Astrocyte (in vitro differentiated cells and primary cell): ENCODE results near the gene BATF. TPM values are rescaled to one million over a fixed set of nuclear protein-coding genes. Genes with fewer than 3 reads are reported as not detected.

Experiments used
- DNase-seq: peaks from one replicate; pipeline ENCODE4 v3.0.0-alpha.2; 2010; ENCODE audit warnings: low read depth
- FAIRE-seq: peaks from 2 replicates; lab custom pipeline; 2011; peaks lifted over from hg19 to GRCh38; lab: Jason Lieb, UNC
- H2AFZ ChIP-seq: 2 replicates; pipeline ENCODE4 v1.6.0; 2012; ENCODE audit warnings: low read depth, low read length, inconsistent platforms
- H3K27ac ChIP-seq: 2 replicates; pipeline ENCODE4 v1.5.1; 2011; ENCODE audit warnings: low read depth, low read length, inconsistent platforms
- H3K27me3 ChIP-seq: 2 replicates; pipeline ENCODE4 v1.6.0; 2011; ENCODE audit warnings: low read length, inconsistent platforms; ENCODE audit not compliant: insufficient read depth
- H3K36me3 ChIP-seq: 2 replicates; pipeline ENCODE4 v1.5.1; 2011; ENCODE audit warnings: low read length, inconsistent platforms; ENCODE audit not compliant: insufficient read depth
- H3K4me1 ChIP-seq: 2 replicates; pipeline ENCODE4 v1.5.1; 2011; ENCODE audit warnings: low read length, inconsistent platforms; ENCODE audit not compliant: insufficient read depth
- H3K4me2 ChIP-seq: 2 replicates; pipeline ENCODE4 v1.6.0; 2012; ENCODE audit warnings: low read length, inconsistent platforms
- H3K4me3 ChIP-seq: 2 replicates; pipeline ENCODE4 v1.5.1; 2011; ENCODE audit warnings: low read depth, mild to moderate bottlenecking, low read length, inconsistent platforms; ENCODE audit not compliant: insufficient read depth
- H3K79me2 ChIP-seq: 2 replicates; pipeline ENCODE4 v1.6.0; 2012; ENCODE audit warnings: mild to moderate bottlenecking, low read length, inconsistent platforms; ENCODE audit not compliant: insufficient read depth
- H3K9ac ChIP-seq: 2 replicates; pipeline ENCODE4 v1.6.0; 2012; ENCODE audit warnings: mild to moderate bottlenecking, low read length, inconsistent platforms
- H3K9me3 ChIP-seq: 2 replicates; pipeline ENCODE4 v1.5.1; 2012; ENCODE audit warnings: low read depth, mild to moderate bottlenecking, low read length, inconsistent platforms; ENCODE audit not compliant: insufficient read depth
- H4K20me1 ChIP-seq: 2 replicates; pipeline ENCODE4 v1.6.0; 2012; ENCODE audit warnings: low read length, inconsistent platforms; ENCODE audit not compliant: insufficient read depth
- H3K27ac Mint-ChIP-seq: one replicate; pipeline ENCODE4 v1.8.0; 2021; ENCODE audit warnings: mild to moderate bottlenecking, mixed read lengths; ENCODE audit not compliant: unreplicated experiment
- H3K27me3 Mint-ChIP-seq: one replicate; pipeline ENCODE4 v1.8.0; 2021; ENCODE audit warnings: low read depth, mixed read lengths; ENCODE audit not compliant: unreplicated experiment
- H3K36me3 Mint-ChIP-seq: one replicate; pipeline ENCODE4 v1.8.0; 2021; ENCODE audit warnings: low read depth, mixed read lengths; ENCODE audit not compliant: unreplicated experiment
- H3K4me1 Mint-ChIP-seq: one replicate; pipeline ENCODE4 v1.8.0; 2021; ENCODE audit warnings: low read depth, mixed read lengths; ENCODE audit not compliant: unreplicated experiment
- H3K4me3 Mint-ChIP-seq: one replicate; pipeline ENCODE4 v1.8.0; 2021; ENCODE audit warnings: mild to moderate bottlenecking, moderate library complexity, mixed read lengths; ENCODE audit not compliant: unreplicated experiment
- H3K9me3 Mint-ChIP-seq: one replicate; pipeline ENCODE4 v1.8.0; 2021; ENCODE audit warnings: mild to moderate bottlenecking, mixed read lengths; ENCODE audit not compliant: unreplicated experiment
- EZH2 ChIP-seq: IDR thresholded peaks from 2 replicates; pipeline ENCODE4 v1.6.1; 2012; ENCODE audit warnings: mild to moderate bottlenecking, low read length, inconsistent platforms; ENCODE audit not compliant: insufficient read depth
- total RNA-seq: library from RNA; stranded (reverse); gene quantifications from 2 replicates; pipeline ENCODE4 v1.2.1, GENCODE V29; 2021
- TF ChIP-seq, protein P1 (sequence below): IDR thresholded peaks from 2 replicates; pipeline ENCODE4 v1.5.1; 2011; ENCODE audit warnings: low read depth, mild to moderate bottlenecking, inconsistent platforms, low read length, moderate library complexity; ENCODE audit not compliant: insufficient read depth

BATF gene
- total RNA-seq, 1 donor from 2014 or later, result not detected

DNA sequence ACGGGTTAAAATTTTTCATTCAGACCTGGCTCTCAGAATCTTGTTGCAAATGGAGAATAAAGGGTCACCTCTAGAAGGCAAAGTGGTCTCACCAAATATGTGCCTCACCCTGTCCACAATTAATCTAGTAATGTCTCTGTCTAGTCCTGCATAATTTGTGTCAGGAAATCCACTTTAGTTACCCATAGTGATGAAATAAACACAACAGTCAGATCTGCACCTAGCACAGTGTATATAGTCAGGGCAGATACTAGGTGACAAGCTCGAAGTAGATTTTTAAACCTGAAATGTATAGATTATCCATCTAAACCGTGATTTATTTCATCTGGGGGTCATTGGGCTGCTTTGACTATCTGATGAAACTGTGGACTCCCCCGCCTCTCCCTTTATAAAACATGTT, 40.2 kb downstream of the BATF start:
- TF ChIP-seq, protein P1, sequence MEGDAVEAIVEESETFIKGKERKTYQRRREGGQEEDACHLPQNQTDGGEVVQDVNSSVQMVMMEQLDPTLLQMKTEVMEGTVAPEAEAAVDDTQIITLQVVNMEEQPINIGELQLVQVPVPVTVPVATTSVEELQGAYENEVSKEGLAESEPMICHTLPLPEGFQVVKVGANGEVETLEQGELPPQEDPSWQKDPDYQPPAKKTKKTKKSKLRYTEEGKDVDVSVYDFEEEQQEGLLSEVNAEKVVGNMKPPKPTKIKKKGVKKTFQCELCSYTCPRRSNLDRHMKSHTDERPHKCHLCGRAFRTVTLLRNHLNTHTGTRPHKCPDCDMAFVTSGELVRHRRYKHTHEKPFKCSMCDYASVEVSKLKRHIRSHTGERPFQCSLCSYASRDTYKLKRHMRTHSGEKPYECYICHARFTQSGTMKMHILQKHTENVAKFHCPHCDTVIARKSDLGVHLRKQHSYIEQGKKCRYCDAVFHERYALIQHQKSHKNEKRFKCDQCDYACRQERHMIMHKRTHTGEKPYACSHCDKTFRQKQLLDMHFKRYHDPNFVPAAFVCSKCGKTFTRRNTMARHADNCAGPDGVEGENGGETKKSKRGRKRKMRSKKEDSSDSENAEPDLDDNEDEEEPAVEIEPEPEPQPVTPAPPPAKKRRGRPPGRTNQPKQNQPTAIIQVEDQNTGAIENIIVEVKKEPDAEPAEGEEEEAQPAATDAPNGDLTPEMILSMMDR, result no peak
- TF ChIP-seq EZH2, result no peak
- DNase-seq (no peak), FAIRE-seq (no peak)
- no peaks in the 10 kb centered on the region for H3K36me3 ChIP-seq
- H3K36me3 Mint-ChIP-seq, result no peaks in the 10 kb centered on the region
- H3K4me3 Mint-ChIP-seq, result no peak overlapping the region
- H2AFZ ChIP-seq, result no peak overlapping the region
- no peak overlapping the region for H3K9ac ChIP-seq
- no peaks in the 10 kb centered on the region for H3K4me1 ChIP-seq
- H3K9me3 Mint-ChIP-seq, result peaks cover 3% of the 10 kb centered on the region
- H3K79me2 ChIP-seq, result no peaks in the 10 kb centered on the region
- H3K4me2 ChIP-seq, result no peak overlapping the region
- no peak overlapping the region for H3K4me3 ChIP-seq
- H3K9me3 ChIP-seq, result no peaks in the 10 kb centered on the region
- H3K4me1 Mint-ChIP-seq, result peaks cover 12% of the 10 kb centered on the region
- H3K27ac Mint-ChIP-seq, result no peak overlapping the region
- no peaks in the 10 kb centered on the region for H4K20me1 ChIP-seq
- peaks cover 9% of the 10 kb centered on the region for H3K27me3 Mint-ChIP-seq
- no peak overlapping the region for H3K27ac ChIP-seq
- H3K27me3 ChIP-seq, result peaks cover 7% of the 10 kb centered on the region

DNA sequence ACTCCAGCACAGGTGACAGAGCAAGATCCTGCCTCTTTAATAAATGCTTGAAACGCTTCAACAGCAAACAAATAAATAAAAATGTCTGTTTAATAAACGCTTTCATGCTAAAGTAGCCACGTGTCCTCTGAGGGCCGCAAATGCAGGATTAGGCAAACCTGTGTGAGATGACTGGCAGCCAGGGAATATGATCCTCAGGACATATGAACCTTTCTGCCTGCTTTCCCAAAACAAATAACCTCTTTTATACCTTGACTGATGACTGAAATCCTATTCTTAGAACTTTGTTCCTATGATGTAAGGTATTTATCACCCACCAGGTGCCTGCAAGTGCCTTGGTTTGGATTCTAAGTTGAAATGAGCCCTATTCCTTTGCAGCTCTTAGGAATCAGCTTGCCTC, 41.7 kb downstream of the BATF start:
- H3K4me3 Mint-ChIP-seq, result no peak overlapping the region
- TF ChIP-seq, protein P1, result no peak
- no peak for TF ChIP-seq EZH2
- H4K20me1 ChIP-seq, result no peaks in the 10 kb centered on the region
- no peaks in the 10 kb centered on the region for H3K79me2 ChIP-seq
- peaks cover 12% of the 10 kb centered on the region for H3K4me1 Mint-ChIP-seq
- peaks cover 3% of the 10 kb centered on the region for H3K9me3 Mint-ChIP-seq
- no peak overlapping the region for H3K4me2 ChIP-seq
- H3K27ac ChIP-seq, result no peak overlapping the region
- H3K36me3 Mint-ChIP-seq, result no peaks in the 10 kb centered on the region
- H3K9me3 ChIP-seq, result no peaks in the 10 kb centered on the region
- peaks cover 15% of the 10 kb centered on the region for H3K27me3 ChIP-seq
- no peak for DNase-seq
- no peak overlapping the region for H3K27ac Mint-ChIP-seq
- H2AFZ ChIP-seq, result no peak overlapping the region
- H3K36me3 ChIP-seq, result no peaks in the 10 kb centered on the region
- no peak overlapping the region for H3K4me3 ChIP-seq
- H3K4me1 ChIP-seq, result no peaks in the 10 kb centered on the region
- FAIRE-seq, result no peak
- H3K9ac ChIP-seq, result no peak overlapping the region
- peaks cover 19% of the 10 kb centered on the region for H3K27me3 Mint-ChIP-seq

DNA sequence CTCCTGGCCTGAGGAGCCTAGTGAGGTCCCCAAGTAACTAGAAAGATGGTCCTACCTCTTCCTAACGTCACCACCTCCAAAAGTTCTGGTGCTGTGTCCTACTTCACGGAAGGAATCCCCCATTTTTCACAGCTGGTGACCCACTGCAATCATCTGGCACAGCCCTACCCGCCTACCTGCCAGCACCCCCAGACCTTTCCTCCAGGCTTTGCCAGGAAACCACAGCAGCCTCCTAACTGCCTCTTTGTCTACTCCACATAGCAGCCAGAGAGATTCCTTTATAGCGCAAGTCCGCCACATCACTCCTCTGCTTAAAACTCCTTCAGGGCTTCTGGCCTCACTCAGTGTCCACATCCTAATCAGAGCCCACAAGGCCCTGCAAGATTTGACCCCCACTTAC, 42.8 kb downstream of the BATF start:
- H3K9me3 ChIP-seq, result no peaks in the 10 kb centered on the region
- FAIRE-seq, result no peak

More for the DNA sequence above, 42.8 kb downstream of the BATF start:
- Histone ChIP-seq H3K4me1 (no peaks in the 10 kb centered on the region), H3K27me3 (peaks cover 17% of the 10 kb centered on the region), H3K79me2 (no peaks in the 10 kb centered on the region), H3K36me3 (no peaks in the 10 kb centered on the region), H3K4me2 (no peak overlapping the region), H3K27ac (no peak overlapping the region), H4K20me1 (no peaks in the 10 kb centered on the region), H3K9ac (no peak overlapping the region), H2AFZ (no peak overlapping the region), H3K4me3 (no peak overlapping the region)
- Mint-ChIP-seq H3K4me1 (peaks cover 5% of the 10 kb centered on the region), H3K27ac (no peak overlapping the region), H3K4me3 (no peak overlapping the region), H3K27me3 (peaks cover 23% of the 10 kb centered on the region), H3K9me3 (peaks cover 3% of the 10 kb centered on the region), H3K36me3 (no peaks in the 10 kb centered on the region)
- DNase-seq, result no peak
- TF ChIP-seq, protein P1, result no peak
- TF ChIP-seq EZH2, result no peak
